ENCODE data around the gene RBL2. TPM values are rescaled to one million over a fixed set of nuclear protein-coding genes. Genes with fewer than 3 reads are reported as not detected.

The RBL2 gene
- total RNA-seq, 1 experiment from 2014 or later = 38.4 TPM

DNA sequence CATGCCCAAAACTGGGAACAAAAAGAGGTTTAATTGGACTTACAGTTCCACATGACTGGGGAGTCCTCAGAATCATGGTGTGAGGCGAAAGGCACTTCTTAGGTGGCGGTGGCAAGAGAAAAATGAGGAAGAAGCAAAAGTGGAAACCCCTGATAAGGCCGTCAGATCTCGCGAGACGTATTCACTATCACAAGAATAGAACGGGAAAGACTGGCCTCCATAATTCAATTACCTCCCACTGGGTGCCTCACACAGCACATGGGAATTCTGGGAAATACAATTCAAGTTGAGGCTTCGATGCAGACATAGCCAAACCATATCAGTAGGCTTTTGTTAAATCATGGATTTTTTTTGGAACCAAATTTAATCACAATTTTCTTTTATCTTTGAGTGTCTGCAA is 24.4 kb downstream of the RBL2 start:
- POLR2A ChIA-PET = no interaction called here
- CTCF ChIA-PET = no interaction called here
- ATAC-seq (no peak), DNase-seq (ENCODE audit: low spot score) (no peak)
- Mint-ChIP-seq H3K4me1 (no peaks in the 10 kb centered on the region; the same call in 1 of the 2 replicates), H3K27ac (peak overlapping the region; percentile 1; the same call in 1 of the 2 replicates), H3K36me3 (peaks cover 57% of the 10 kb centered on the region), H3K4me3 (no peak overlapping the region), H3K27me3 (ENCODE audit: low read depth) (no peaks in the 10 kb centered on the region), H3K9me3 (no peaks in the 10 kb centered on the region)
- TF ChIP-seq, protein P1, sequence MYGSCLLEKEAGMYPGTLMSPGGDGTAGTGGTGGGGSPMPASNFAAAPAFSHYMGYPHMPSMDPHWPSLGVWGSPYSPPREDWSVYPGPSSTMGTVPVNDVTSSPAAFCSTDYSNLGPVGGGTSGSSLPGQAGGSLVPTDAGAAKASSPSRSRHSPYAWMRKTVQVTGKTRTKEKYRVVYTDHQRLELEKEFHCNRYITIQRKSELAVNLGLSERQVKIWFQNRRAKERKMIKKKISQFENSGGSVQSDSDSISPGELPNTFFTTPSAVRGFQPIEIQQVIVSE (CRISPR knock-in tag; IDR thresholded peaks at IDR 0.05; ENCODE audit: borderline replicate concordance) = no peak
- TF ChIP-seq KAT7 (CRISPR knock-in tag; IDR thresholded peaks at IDR 0.05; ENCODE audit: borderline replicate concordance) (no peak), ZNF423 (CRISPR knock-in tag; IDR thresholded peaks at IDR 0.05) (no peak), ZNF263 (CRISPR knock-in tag; IDR thresholded peaks at IDR 0.05; ENCODE audit: low read depth) (no peak), MYBL2 (CRISPR knock-in tag; IDR thresholded peaks at IDR 0.05) (no peak), ZNF232 (CRISPR knock-in tag; IDR thresholded peaks at IDR 0.05) (no peak), NFYB (CRISPR knock-in tag; conservative IDR thresholded peaks at IDR 0.05; ENCODE audit: low read depth) (no peak), TEAD1 (CRISPR knock-in tag; IDR thresholded peaks at IDR 0.05) (no peak)
- TF ChIP-seq, protein P2, sequence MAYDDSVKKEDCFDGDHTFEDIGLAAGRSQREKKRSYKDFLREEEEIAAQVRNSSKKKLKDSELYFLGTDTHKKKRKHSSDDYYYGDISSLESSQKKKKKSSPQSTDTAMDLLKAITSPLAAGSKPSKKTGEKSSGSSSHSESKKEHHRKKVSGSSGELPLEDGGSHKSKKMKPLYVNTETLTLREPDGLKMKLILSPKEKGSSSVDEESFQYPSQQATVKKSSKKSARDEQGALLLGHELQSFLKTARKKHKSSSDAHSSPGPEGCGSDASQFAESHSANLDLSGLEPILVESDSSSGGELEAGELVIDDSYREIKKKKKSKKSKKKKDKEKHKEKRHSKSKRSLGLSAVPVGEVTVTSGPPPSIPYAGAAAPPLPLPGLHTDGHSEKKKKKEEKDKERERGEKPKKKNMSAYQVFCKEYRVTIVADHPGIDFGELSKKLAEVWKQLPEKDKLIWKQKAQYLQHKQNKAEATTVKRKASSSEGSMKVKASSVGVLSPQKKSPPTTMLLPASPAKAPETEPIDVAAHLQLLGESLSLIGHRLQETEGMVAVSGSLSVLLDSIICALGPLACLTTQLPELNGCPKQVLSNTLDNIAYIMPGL (CRISPR knock-in tag; IDR thresholded peaks at IDR 0.05) = no peak
- TF ChIP-seq, protein P3, sequence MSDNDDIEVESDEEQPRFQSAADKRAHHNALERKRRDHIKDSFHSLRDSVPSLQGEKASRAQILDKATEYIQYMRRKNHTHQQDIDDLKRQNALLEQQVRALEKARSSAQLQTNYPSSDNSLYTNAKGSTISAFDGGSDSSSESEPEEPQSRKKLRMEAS (CRISPR knock-in tag; IDR thresholded peaks at IDR 0.05) = no peak
- TF ChIP-seq, protein P4, sequence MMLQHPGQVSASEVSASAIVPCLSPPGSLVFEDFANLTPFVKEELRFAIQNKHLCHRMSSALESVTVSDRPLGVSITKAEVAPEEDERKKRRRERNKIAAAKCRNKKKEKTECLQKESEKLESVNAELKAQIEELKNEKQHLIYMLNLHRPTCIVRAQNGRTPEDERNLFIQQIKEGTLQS (CRISPR knock-in tag; conservative IDR thresholded peaks at IDR 0.05) = no peak

DNA sequence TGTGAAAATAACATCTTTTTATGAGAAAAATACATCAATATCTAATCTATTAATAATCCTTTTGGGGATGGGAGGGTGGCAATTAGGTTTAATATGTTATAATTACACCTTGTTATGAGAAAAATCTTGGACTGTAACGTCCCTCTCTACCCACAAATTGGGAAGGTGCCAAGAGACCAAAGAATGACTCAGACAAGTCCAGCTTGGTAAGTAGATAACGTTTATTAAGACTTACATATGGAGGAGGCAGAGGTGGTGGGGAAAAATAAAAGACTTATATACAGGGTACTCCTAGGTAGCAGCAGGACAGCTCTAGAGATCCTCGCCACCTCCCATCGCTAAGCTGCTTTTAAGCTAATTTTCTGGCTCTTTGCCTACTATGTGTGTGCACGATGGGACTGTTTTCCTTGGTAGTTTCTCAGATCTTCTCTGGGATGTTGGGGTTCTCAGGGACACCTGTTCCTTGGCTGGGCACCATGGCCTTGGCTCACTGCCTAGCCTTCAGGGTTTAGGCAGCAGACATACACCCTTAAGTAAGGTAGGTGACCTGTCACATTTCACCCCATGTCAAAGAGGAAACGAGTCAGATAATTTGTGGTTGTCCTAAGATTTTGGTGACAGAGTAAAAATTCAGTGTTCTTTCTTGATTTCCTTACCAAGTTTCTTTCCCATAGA is 31.5 kb downstream of the RBL2 start:
- ATAC-seq (no peak), DNase-seq (ENCODE audit: low spot score) (no peak)
- no peaks in the 10 kb centered on the region for H3K9me3 Mint-ChIP-seq
- peaks cover 43% of the 10 kb centered on the region for H3K36me3 Mint-ChIP-seq
- H3K27ac Mint-ChIP-seq = no peak overlapping the region
- no peaks in the 10 kb centered on the region for H3K4me1 Mint-ChIP-seq
- POLR2A ChIA-PET = no interaction called here
- no peak for TF ChIP-seq MYBL2 (CRISPR knock-in tag; IDR thresholded peaks at IDR 0.05)
- TF ChIP-seq, protein P5, sequence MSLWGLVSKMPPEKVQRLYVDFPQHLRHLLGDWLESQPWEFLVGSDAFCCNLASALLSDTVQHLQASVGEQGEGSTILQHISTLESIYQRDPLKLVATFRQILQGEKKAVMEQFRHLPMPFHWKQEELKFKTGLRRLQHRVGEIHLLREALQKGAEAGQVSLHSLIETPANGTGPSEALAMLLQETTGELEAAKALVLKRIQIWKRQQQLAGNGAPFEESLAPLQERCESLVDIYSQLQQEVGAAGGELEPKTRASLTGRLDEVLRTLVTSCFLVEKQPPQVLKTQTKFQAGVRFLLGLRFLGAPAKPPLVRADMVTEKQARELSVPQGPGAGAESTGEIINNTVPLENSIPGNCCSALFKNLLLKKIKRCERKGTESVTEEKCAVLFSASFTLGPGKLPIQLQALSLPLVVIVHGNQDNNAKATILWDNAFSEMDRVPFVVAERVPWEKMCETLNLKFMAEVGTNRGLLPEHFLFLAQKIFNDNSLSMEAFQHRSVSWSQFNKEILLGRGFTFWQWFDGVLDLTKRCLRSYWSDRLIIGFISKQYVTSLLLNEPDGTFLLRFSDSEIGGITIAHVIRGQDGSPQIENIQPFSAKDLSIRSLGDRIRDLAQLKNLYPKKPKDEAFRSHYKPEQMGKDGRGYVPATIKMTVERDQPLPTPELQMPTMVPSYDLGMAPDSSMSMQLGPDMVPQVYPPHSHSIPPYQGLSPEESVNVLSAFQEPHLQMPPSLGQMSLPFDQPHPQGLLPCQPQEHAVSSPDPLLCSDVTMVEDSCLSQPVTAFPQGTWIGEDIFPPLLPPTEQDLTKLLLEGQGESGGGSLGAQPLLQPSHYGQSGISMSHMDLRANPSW (CRISPR knock-in tag; conservative IDR thresholded peaks at IDR 0.05; ENCODE audit: low read depth) = no peak
- no peak for TF ChIP-seq SMAD3 (CRISPR knock-in tag; IDR thresholded peaks at IDR 0.05; ENCODE audit: borderline replicate concordance)
- no peak for TF ChIP-seq JUN (CRISPR knock-in tag; IDR thresholded peaks at IDR 0.05)
- TF ChIP-seq FOXJ3 (CRISPR knock-in tag; IDR thresholded peaks at IDR 0.05; ENCODE audit: borderline replicate concordance) = no peak
- no peak for TF ChIP-seq GABPB1 (CRISPR knock-in tag; IDR thresholded peaks at IDR 0.05)
- no peak for TF ChIP-seq ATF1 (CRISPR knock-in tag; IDR thresholded peaks at IDR 0.05)
- TF ChIP-seq ZNF416 (CRISPR knock-in tag; IDR thresholded peaks at IDR 0.05) = no peak
- no peak for TF ChIP-seq MXD4 (CRISPR knock-in tag; IDR thresholded peaks at IDR 0.05; ENCODE audit: borderline replicate concordance)
- no peak for TF ChIP-seq NFATC4 (CRISPR knock-in tag; IDR thresholded peaks at IDR 0.05)
- no peak for TF ChIP-seq FOXP1 (CRISPR knock-in tag; IDR thresholded peaks at IDR 0.05; ENCODE audit: borderline replicate concordance)
- no peak for TF ChIP-seq RELA (CRISPR knock-in tag; IDR thresholded peaks at IDR 0.05; ENCODE audit: borderline replicate concordance)
- TF ChIP-seq, protein P6, sequence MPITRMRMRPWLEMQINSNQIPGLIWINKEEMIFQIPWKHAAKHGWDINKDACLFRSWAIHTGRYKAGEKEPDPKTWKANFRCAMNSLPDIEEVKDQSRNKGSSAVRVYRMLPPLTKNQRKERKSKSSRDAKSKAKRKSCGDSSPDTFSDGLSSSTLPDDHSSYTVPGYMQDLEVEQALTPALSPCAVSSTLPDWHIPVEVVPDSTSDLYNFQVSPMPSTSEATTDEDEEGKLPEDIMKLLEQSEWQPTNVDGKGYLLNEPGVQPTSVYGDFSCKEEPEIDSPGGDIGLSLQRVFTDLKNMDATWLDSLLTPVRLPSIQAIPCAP (CRISPR knock-in tag; IDR thresholded peaks at IDR 0.05) = no peak
- TF ChIP-seq, protein P7, sequence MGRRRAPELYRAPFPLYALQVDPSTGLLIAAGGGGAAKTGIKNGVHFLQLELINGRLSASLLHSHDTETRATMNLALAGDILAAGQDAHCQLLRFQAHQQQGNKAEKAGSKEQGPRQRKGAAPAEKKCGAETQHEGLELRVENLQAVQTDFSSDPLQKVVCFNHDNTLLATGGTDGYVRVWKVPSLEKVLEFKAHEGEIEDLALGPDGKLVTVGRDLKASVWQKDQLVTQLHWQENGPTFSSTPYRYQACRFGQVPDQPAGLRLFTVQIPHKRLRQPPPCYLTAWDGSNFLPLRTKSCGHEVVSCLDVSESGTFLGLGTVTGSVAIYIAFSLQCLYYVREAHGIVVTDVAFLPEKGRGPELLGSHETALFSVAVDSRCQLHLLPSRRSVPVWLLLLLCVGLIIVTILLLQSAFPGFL (CRISPR knock-in tag; IDR thresholded peaks at IDR 0.05; ENCODE audit: borderline replicate concordance) = no peak
- no peak for TF ChIP-seq ZNF317 (CRISPR knock-in tag; IDR thresholded peaks at IDR 0.05; ENCODE audit: borderline replicate concordance, low read depth)
- H3K4me3 Mint-ChIP-seq = no peak overlapping the region
- no peaks in the 10 kb centered on the region for H3K27me3 Mint-ChIP-seq (ENCODE audit: low read depth)
- CTCF ChIA-PET = no interaction called here
